ENCODE results near the gene SIPA1L3.

The SIPA1L3 gene

GRCh38 chr19:38173291-38174041 is 266.5 kb downstream of the SIPA1L3 start:
- DNase-seq (ENCODE audit: insufficient read length, low spot score) (no peak), FAIRE-seq (no peak)

- FAIRE-seq (no peak), DNase-seq (ENCODE audit: insufficient read length, low spot score) (no peak)
These were observed 268.4 kb downstream of the SIPA1L3 start for GRCh38 chr19:38175422-38175821.

DNA sequence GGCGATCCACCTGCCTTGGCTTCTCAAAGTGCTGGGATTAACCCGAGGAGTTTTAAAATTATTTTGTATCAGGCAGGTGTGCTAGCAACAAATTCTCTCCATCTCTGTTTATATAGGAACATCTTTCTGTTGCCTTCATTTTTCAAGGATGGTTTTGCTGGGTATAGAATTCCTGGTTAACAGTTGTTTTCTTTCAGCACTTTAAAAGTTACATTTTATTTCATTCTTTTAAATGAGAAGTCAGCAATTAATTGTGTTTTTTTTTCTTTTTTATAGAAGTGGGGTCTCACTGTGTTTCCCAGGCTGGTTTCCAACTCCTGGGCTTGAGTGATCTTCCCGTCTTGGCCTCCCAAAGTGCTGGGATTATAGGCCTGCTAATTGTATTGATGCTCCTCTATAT is 273.1 kb downstream of the SIPA1L3 start:
- DNase-seq (ENCODE audit: insufficient read length, low spot score) (no peak), FAIRE-seq (no peak)

- DNase-seq (ENCODE audit: insufficient read length, low spot score) (no peak), FAIRE-seq (no peak)
These were observed 275.7 kb downstream of the SIPA1L3 start for GRCh38 chr19:38182536-38183210.

GRCh38 chr19:38183251-38183897 is 276.4 kb downstream of the SIPA1L3 start:
- DNase-seq (ENCODE audit: insufficient read length, low spot score) (no peak), FAIRE-seq (no peak)

DNA sequence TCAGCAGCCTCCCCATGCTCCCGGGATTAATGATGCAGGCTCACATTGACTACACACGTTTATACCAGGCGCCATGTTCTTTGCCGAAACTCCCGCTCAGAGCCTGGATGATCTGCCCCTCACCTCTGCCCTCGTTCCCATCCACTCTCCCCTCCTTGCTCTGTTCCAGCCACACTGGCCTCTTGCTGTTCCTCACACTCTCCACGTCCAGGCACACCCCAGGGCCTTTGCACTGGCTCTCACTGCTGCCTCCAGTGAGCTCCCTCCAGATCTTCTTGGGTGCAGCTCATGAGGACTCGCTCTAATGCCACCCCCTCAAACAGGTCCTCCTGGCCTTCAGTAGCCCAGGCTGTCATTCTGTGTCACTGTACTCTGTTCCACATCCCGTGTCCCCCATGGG is 277.8 kb downstream of the SIPA1L3 start:
- DNase-seq (ENCODE audit: insufficient read length, low spot score), result no peak
- FAIRE-seq, result no peak

GRCh38 chr19:38185562-38185961 is 278.6 kb downstream of the SIPA1L3 start:
- peak; percentile 38 for FAIRE-seq

GRCh38 chr19:38190061-38190460 is 283.1 kb downstream of the SIPA1L3 start:
- FAIRE-seq (no peak), DNase-seq (ENCODE audit: insufficient read length, low spot score) (no peak)

More at GRCh38 chr19:38185562-38185961, 278.6 kb downstream of the SIPA1L3 start:
- DNase-seq (ENCODE audit: insufficient read length, low spot score), result no peak

- DNase-seq (ENCODE audit: insufficient read length, low spot score) (no peak), FAIRE-seq (no peak)
These were observed 283.8 kb downstream of the SIPA1L3 start for GRCh38 chr19:38190793-38191192.

GRCh38 chr19:38191747-38192146 is 284.7 kb downstream of the SIPA1L3 start:
- DNase-seq (ENCODE audit: insufficient read length, low spot score), result no peak
- no peak for FAIRE-seq

DNA sequence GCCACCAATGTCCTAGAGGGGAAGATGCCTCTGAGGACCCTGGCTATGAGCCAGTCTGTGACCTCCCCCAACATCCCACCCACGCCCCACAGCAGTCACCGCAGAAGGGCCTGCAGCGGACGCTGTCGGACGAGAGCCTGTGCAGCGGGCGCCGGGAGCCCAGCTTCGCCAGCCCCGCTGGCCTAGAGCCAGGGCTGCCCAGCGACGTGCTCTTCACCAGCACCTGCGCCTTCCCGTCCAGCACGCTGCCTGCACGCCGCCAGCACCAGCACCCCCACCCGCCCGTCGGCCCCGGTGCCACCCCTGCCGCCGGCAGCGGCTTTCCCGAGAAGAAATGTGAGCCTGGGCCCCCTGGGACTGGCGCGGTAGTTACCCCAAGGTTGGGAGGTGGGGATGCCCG is 286.4 kb downstream of the SIPA1L3 start:
- DNase-seq (ENCODE audit: insufficient read length, low spot score) (no peak), FAIRE-seq (no peak)

DNA sequence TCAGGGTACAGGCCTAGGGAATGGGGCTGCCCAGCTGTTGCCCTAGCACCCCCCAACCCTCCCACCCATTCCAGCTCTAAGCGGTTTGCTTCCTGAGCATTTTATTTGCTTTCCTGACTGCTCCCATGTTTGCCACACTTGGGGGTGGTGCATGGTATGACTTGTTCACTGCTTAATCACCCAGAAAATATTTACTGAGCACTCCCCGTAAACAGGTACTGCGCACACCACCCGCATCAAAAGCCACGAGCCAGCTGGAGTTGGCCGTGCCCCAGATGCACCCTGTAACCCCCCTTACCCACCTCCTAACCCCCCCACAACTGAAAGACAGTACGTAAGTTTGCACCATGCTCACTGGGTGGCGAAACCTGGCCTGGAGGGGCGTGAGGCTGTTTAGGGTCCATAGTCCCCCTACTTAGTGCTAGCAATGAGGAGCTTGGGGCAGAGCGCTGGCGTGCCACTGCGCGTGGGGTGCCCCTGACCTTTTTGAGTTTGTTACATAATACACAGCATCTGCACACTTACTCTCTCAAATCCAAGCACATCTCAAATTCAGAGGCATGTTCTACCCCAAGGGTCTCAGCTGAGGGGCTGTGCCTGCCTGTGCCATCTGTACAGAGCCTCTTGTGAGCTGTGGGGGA is 287.2 kb downstream of the SIPA1L3 start:
- no peak for DNase-seq (ENCODE audit: insufficient read length, low spot score)
- FAIRE-seq, result no peak

DNA sequence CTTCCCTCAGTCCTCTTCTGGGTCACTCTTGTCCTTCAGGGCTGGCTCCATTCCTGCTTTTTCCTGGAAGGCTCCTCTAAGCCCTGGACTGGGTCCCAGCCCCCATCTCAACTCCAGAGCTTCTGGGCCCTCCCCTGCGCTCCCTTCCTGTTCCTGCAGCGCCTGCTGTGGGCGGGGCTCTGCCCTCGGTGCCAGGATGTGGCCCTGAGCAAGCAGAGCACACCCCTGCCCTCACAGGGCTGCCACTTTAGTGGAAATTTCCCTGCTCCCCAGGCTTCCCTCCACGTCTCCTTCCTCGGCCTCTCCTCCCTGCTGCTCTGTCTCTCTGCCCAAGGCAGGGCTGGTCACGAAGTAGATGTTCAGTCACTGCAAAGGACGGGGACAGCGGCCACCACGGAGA is 288.2 kb downstream of the SIPA1L3 start:
- no peak for DNase-seq (ENCODE audit: insufficient read length, low spot score)
- FAIRE-seq, result no peak

DNA sequence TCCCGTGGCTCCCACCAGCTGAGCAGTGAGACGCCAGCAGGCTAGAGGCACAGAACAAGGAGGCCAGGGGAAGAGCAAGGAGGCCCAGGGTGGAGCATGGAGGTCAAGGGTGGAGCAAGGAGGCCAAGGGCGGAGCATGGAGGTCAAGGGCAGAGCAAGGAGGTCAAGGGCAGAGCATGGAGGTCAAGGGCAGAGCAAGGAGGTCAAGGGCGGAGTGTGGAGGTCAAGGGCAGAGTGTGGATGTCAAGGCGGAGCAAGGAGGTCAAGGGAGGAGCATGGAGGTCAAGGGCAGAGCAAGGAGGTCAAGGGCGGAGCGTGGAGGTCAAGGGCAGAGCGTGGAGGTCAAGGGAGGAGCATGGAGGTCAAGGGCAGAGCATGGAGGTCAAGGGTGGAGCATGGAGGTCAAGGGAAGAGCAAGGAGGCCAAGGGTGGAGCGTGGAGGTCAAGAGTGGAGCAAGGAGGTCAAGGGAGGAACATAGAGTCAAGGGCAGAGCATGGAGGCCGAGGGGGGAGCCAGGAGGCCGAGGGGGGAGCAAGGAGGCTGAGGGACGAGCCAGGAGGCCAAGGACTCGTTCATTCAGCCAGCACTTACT is 289.3 kb downstream of the SIPA1L3 start:
- FAIRE-seq, result no peak
- DNase-seq (ENCODE audit: insufficient read length, low spot score), result no peak

DNA sequence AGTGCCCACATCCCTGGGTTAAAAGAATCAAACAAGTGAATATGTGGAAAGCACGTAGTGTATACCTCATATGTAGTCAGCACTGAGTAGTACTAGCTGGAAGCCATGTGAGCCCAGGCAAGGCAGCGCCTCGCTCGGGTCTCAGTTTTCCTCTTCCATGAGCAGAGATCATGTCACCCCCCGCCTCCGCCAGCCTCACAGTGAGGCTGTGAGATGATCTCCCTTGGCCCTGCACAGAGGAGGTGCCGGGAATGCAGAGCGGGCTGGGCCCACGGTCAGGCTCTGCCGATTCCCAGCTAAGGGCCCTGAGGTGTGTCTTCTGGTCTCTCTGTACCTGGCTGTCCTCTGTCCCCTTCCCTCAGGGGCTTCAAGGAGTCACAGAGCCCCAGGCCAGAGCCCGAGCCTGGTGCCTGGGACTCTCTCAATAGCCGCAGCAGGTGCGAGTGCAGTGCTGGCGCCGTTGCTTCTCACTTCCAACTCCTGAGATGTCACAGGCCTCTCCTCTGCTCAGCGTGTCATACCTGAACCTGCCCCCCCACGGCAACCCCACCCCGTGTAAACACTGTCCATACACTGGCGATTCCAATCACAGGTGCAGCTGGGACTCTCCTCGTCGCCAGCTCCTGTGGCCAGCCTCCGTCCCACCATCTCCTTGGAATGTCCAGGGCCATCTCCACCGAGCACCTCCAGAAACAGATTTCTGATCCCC is 290.1 kb downstream of the SIPA1L3 start:
- DNase-seq (ENCODE audit: insufficient read length, low spot score) (no peak), FAIRE-seq (no peak)

GRCh38 chr19:38197937-38198704 is 291.1 kb downstream of the SIPA1L3 start:
- FAIRE-seq, result no peak
- no peak for DNase-seq (ENCODE audit: insufficient read length, low spot score)

GRCh38 chr19:38199340-38199739 is 292.3 kb downstream of the SIPA1L3 start:
- DNase-seq (ENCODE audit: insufficient read length, low spot score) (no peak), FAIRE-seq (no peak)

DNA sequence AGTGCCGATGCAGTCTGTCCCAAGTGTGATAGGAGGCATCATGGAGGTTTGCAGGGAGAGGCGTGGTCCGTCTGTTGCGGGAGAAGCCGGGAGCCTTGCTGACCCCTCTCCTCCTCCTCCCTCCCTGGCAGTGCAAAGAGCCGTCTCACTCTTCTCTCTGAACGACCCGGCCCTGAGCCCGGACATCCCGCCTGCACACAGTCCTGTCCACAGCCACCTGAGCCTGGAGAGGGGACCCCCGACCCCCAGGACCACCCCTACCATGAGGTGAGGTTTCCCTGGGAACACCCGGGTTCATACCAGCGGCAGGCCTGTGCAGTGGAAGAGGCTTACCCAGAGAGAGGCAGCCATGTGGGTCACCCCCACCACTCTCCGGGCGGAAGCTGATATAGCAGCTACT is 294.7 kb downstream of the SIPA1L3 start:
- FAIRE-seq (no peak), DNase-seq (ENCODE audit: insufficient read length, low spot score) (no peak)

DNA sequence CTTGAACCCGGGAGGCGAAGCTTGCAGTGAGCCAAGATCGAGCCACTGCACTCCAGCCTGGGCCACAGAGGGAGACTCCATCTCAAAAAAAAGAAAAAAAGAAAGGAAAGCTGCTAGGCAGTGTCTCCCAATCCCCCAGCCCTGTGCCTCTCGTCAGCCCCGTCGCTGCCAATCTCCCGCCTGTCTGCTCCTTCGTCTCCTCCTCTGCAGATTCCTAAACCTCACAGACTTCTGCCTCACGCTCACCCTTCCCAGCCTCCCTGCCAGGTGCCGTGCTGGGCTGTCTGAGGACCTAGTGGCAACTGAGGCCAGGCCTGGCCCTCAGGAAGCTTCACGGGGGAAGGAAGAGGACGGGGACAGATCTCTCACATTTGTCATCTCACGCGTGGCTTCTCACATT is 295.5 kb downstream of the SIPA1L3 start:
- FAIRE-seq (no peak), DNase-seq (ENCODE audit: insufficient read length, low spot score) (no peak)

- FAIRE-seq (no peak), DNase-seq (ENCODE audit: insufficient read length, low spot score) (no peak)
These were observed 296.2 kb downstream of the SIPA1L3 start for GRCh38 chr19:38203197-38203596.
